ENCODE measurements around the gene DNHD1.

DNHD1 gene

DNA sequence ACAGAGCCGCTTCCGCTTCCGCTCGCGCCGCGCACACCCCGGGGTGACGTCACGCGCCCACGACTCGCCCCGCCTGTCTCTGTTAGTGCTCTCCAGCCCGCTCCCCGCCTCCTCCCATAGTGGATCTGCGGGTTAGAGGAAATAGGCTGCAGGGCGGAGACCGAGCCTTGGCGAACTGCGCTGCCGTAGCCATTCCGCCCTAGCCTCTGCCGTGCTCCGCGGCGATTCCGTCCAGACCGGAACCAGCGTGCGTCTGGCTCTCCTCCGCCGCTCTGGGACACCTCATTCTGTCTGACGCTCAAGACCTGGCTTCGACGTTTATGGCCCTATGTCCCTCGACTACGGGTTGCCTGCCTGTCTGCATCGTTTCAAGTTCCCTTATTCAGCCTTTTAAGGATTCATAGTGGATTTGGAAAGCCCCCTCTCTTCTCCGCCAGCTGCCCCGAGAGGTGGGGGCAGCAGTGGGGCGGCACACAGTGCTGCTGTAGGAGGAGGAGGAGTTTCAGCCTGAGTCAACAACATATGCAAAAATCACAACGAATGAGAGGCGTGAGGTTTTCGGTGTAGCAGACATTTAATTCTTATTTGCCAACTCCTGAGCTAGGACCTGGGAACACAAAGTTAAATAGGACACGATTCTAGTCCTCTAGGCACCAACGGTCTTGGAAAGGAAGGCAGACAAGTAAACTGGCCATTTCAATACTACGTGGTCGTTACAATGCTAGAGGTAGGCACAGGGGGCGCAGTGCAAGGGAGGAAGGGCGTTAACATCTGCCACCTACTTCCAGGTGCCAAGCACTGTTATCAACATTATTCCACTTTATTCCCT lies 115.3 kb downstream of the DNHD1 start, which contains the start of gene TAF10:
Gene TAF10, minus strand, starts transcription at position 4 of the 829 bp plus-strand sequence. CDS start 27 bp downstream, outside the sequence.
- peak within 1 kb of the TSS; percentile 68 to 97 for H3K9ac ChIP-seq (ENCODE audit: low read length in 2 of 2)
- peaks cover 61 to 62% of the 10 kb centered on the region in 2 donors for H3K36me3 ChIP-seq (ENCODE audit: control insufficient read depth in 2 of 2, insufficient read depth in 2 of 2, low read length in 2 of 2)
- peak within 1 kb of the TSS; percentile 100 for H3K27ac ChIP-seq (ENCODE audit: low read length)
- H3K4me3 ChIP-seq (ENCODE audit: low read length in 2 of 2) = peak within 1 kb of the TSS; percentile 80 to 83
- H3K4me1 ChIP-seq (ENCODE audit: control insufficient read depth, insufficient read depth, low read length) = peaks cover 66% of the 10 kb centered on the region
- H3K27me3 ChIP-seq (ENCODE audit: control insufficient read depth in 1 of 2, insufficient read depth in 2 of 2, low read length in 2 of 2) = no peaks in the 10 kb centered on the region
- H3K9me3 ChIP-seq (ENCODE audit: control insufficient read depth in 2 of 2, low read length in 2 of 2) = no peaks in the 10 kb centered on the region

- H3K9me3 ChIP-seq (ENCODE audit: control insufficient read depth in 2 of 2, low read length in 2 of 2) = no peaks in the 10 kb centered on the region
- H3K27me3 ChIP-seq (ENCODE audit: control insufficient read depth in 1 of 2, insufficient read depth in 2 of 2, low read length in 2 of 2) = no peaks in the 10 kb centered on the region
- peak overlapping the region; percentile 100 for H3K27ac ChIP-seq (ENCODE audit: low read length)
- peak overlapping the region in 1 of 2 donors; percentile 83 for H3K4me3 ChIP-seq (ENCODE audit: low read length in 2 of 2)
- H3K4me1 ChIP-seq (ENCODE audit: control insufficient read depth, insufficient read depth, low read length) = peaks cover 64% of the 10 kb centered on the region
- peak overlapping the region; percentile 68 to 97 for H3K9ac ChIP-seq (ENCODE audit: low read length in 2 of 2)
- H3K36me3 ChIP-seq (ENCODE audit: control insufficient read depth in 2 of 2, insufficient read depth in 2 of 2, low read length in 2 of 2) = peaks cover 51 to 52% of the 10 kb centered on the region in 2 donors
Observed at GRCh38 chr11:6613496-6613895, 116.4 kb downstream of the DNHD1 start.

DNA sequence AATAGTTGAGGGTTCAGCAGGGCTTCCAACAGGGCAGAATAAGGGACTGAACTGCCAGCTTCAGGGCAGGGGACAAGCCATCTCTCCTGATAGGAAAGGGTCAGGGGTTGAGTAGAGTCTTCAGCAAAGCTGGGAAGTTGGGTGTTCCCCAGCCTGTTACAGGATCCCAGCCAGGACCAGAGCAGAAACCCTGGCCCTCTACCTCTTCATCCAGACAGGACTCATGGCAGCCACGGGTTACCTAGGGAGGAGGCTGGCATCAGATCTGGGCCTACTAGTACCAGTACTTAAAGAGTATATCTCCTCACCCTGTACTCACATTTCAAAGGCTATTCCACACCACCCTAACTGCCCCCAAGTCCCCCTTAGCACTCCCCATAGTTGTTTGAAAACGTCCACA lies 117.4 kb downstream of the DNHD1 start:
- no peak overlapping the region for H3K4me3 ChIP-seq (ENCODE audit: low read length in 2 of 2)
- no peak overlapping the region for H3K9ac ChIP-seq (ENCODE audit: low read length in 2 of 2)
- no peaks in the 10 kb centered on the region for H3K9me3 ChIP-seq (ENCODE audit: control insufficient read depth in 2 of 2, low read length in 2 of 2)
- peak overlapping the region; percentile 100 for H3K27ac ChIP-seq (ENCODE audit: low read length)
- H3K36me3 ChIP-seq (ENCODE audit: control insufficient read depth in 2 of 2, insufficient read depth in 2 of 2, low read length in 2 of 2) = peaks cover 41 to 42% of the 10 kb centered on the region in 2 donors
- peaks cover 63% of the 10 kb centered on the region for H3K4me1 ChIP-seq (ENCODE audit: control insufficient read depth, insufficient read depth, low read length)
- H3K27me3 ChIP-seq (ENCODE audit: control insufficient read depth in 1 of 2, insufficient read depth in 2 of 2, low read length in 2 of 2) = no peaks in the 10 kb centered on the region

DNA sequence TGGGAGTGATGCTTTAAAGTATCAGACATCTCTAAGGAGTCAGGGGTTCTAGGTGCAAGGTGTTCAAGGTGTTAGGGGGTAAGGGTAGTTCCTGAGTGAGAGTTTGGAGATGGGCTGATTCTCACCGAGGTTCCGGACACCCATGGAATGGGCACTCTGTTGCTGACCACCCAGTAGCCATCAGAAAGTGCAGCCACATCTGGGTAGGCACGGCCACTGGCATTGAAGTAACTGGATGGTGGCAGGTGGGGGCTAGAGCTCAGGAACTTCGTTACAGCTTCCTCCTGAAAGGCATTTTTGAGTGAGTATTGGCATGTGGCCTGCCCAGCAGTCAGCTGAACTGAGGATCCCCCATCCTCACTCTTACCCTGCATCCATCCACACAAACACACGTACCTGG lies 118.0 kb downstream of the DNHD1 start:
- Histone ChIP-seq H3K36me3 (ENCODE audit: control insufficient read depth in 2 of 2, insufficient read depth in 2 of 2, low read length in 2 of 2) (peaks cover 35 to 36% of the 10 kb centered on the region in 2 donors), H3K9me3 (ENCODE audit: control insufficient read depth in 2 of 2, low read length in 2 of 2) (no peaks in the 10 kb centered on the region), H3K4me3 (ENCODE audit: low read length in 2 of 2) (no peak overlapping the region), H3K27ac (ENCODE audit: low read length) (peak overlapping the region; percentile 100), H3K4me1 (ENCODE audit: control insufficient read depth, insufficient read depth, low read length) (peaks cover 62% of the 10 kb centered on the region), H3K27me3 (ENCODE audit: control insufficient read depth in 1 of 2, insufficient read depth in 2 of 2, low read length in 2 of 2) (no peaks in the 10 kb centered on the region), H3K9ac (ENCODE audit: low read length in 2 of 2) (no peak overlapping the region)

- no peak overlapping the region for H3K9ac ChIP-seq (ENCODE audit: low read length in 2 of 2)
- H3K9me3 ChIP-seq (ENCODE audit: control insufficient read depth in 2 of 2, low read length in 2 of 2) = no peaks in the 10 kb centered on the region
- peaks cover 52% of the 10 kb centered on the region for H3K4me1 ChIP-seq (ENCODE audit: control insufficient read depth, insufficient read depth, low read length)
- H3K36me3 ChIP-seq (ENCODE audit: control insufficient read depth in 2 of 2, insufficient read depth in 2 of 2, low read length in 2 of 2) = peaks cover 25 to 26% of the 10 kb centered on the region in 2 donors
- no peak overlapping the region for H3K4me3 ChIP-seq (ENCODE audit: low read length in 2 of 2)
- peak overlapping the region; percentile 37 for H3K27ac ChIP-seq (ENCODE audit: low read length)
- H3K27me3 ChIP-seq (ENCODE audit: control insufficient read depth in 1 of 2, insufficient read depth in 2 of 2, low read length in 2 of 2) = no peaks in the 10 kb centered on the region
Observed at GRCh38 chr11:6615882-6616585, 119.0 kb downstream of the DNHD1 start.

DNA sequence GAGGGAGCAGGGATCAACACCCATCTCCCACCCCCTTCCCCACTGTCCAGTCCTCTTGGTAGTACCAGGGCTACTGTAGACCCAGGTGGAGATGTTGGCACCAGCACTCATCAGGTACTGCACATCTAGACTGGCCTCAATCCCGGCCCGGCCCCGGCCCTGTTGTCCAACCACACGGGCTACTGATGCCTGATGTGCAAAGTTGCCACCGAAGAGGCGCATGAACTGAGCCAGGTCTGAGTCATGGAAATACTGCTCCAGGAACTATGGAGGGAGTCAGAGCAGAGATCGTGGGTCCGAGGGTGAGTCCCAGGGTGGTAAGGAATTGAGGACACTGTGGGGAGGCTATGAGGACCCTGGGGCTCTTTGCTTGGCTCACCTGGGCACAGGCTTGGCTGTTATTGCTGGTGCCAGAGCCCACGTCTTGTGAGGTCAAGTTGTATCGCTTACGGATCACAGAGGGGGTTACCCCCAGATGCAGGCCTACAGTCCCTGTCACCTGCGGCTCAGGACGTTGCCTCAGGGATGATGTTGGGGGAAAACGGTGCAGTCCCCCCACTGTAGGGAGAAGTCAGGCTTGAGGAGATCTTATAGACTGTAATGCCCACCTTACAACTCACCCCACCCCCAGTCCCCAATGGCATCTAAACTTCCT lies 119.6 kb downstream of the DNHD1 start:
- Histone ChIP-seq H3K4me1 (ENCODE audit: control insufficient read depth, insufficient read depth, low read length) (peaks cover 45% of the 10 kb centered on the region), H3K9me3 (ENCODE audit: control insufficient read depth in 2 of 2, low read length in 2 of 2) (no peaks in the 10 kb centered on the region), H3K4me3 (ENCODE audit: low read length in 2 of 2) (no peak overlapping the region), H3K9ac (ENCODE audit: low read length in 2 of 2) (no peak overlapping the region), H3K27me3 (ENCODE audit: control insufficient read depth in 1 of 2, insufficient read depth in 2 of 2, low read length in 2 of 2) (no peaks in the 10 kb centered on the region), H3K36me3 (ENCODE audit: control insufficient read depth in 2 of 2, insufficient read depth in 2 of 2, low read length in 2 of 2) (peaks cover 22 to 23% of the 10 kb centered on the region in 2 donors), H3K27ac (ENCODE audit: low read length) (peak overlapping the region; percentile 31)

- Histone ChIP-seq H3K4me1 (ENCODE audit: control insufficient read depth, insufficient read depth, low read length) (peaks cover 42% of the 10 kb centered on the region), H3K27ac (ENCODE audit: low read length) (peak overlapping the region; percentile 31), H3K27me3 (ENCODE audit: control insufficient read depth in 1 of 2, insufficient read depth in 2 of 2, low read length in 2 of 2) (no peaks in the 10 kb centered on the region), H3K36me3 (ENCODE audit: control insufficient read depth in 2 of 2, insufficient read depth in 2 of 2, low read length in 2 of 2) (peaks cover 22 to 23% of the 10 kb centered on the region in 2 donors), H3K9ac (ENCODE audit: low read length in 2 of 2) (peak overlapping the region in 1 of 2 donors; percentile 36), H3K4me3 (ENCODE audit: low read length in 2 of 2) (peak overlapping the region in 1 of 2 donors; percentile 100), H3K9me3 (ENCODE audit: control insufficient read depth in 2 of 2, low read length in 2 of 2) (no peaks in the 10 kb centered on the region)
Observed at GRCh38 chr11:6617315-6617781, 120.3 kb downstream of the DNHD1 start.

DNA sequence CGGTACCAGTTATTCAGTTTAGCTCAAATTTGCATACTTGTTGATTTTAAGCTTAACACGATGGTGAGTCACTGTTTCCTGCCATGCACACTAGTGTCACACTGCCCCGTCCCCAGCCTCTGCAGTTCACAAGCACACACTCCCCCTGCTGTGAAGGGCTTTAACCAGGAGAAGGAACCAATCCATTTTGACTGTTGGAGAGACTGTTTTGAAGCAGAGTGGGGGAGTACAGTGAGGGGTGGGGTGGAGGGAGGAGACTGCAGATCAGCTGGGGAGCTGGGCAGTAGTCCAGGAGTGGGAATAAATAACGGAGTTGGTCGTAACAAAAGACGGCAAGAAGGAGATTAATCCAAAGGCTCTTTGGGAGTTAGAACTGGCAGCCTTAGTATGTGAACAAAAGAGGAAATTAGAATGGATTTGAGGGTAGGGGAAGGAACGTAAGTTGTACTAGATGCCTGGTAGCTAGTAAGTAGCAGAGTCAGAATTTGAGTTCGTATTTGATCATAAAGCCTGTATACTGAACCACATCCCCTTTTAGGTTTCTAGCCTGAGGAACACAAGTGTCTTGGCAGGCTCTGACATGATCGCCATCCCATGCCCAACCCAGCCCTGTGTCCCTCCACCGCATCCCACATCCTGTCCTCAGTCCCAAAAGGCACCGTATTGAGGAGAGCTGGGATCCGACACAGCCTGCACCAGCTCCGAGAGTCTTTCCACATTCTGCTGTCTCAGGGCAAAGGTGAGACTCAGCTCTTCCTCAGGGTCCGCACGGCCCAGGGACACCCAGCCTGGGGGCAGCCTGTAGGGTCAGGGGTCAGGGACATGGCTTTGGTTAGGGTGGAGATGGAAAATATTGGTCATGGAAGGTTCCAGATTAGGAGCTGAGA lies 121.3 kb downstream of the DNHD1 start:
- peak overlapping the region; percentile 94 to 97 for H3K9ac ChIP-seq (ENCODE audit: low read length in 2 of 2)
- peaks cover 22 to 27% of the 10 kb centered on the region in 2 donors for H3K36me3 ChIP-seq (ENCODE audit: control insufficient read depth in 2 of 2, insufficient read depth in 2 of 2, low read length in 2 of 2)
- no peaks in the 10 kb centered on the region for H3K9me3 ChIP-seq (ENCODE audit: control insufficient read depth in 2 of 2, low read length in 2 of 2)
- H3K27ac ChIP-seq (ENCODE audit: low read length) = peak overlapping the region; percentile 93
- peaks cover 32% of the 10 kb centered on the region for H3K4me1 ChIP-seq (ENCODE audit: control insufficient read depth, insufficient read depth, low read length)
- no peaks in the 10 kb centered on the region for H3K27me3 ChIP-seq (ENCODE audit: control insufficient read depth in 1 of 2, insufficient read depth in 2 of 2, low read length in 2 of 2)
- peak overlapping the region; percentile 98 to 100 for H3K4me3 ChIP-seq (ENCODE audit: low read length in 2 of 2)

DNA sequence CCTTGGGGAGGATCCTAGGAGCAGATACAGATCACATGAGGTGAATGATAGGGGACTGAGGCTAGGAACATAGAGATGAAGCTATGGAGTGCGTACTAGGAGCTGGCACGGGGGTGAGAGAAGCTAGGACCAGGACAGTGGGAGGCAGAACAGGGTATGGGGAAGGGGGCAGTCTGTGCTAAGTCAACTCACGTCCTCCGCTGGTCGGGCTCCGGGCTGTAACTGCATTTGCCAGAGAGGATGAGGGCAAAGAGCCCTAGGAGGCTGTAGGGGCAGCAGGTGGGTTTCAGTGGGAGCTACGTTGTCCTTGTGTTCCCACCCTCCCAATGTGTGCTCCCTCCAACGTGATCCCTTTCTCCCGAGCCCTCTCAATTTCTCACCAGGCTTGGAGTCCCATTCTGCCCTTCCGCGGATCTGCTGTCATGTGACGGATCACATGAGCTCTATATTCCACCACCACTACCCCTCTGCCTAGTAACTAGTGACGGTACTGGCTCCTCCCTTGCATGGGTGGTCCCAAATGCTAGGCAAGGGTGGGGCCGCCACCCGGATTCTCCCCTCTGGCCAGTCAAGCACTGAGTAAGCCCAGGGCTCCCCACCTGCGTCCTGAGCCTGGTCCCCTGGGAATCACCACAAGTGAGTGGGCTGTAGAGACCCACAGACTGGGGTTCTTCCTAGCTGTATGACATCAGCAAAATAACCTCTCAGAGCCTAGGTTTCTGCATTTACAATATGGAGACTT lies 122.1 kb downstream of the DNHD1 start, which contains the start of gene TPP1:
Gene TPP1, minus strand, starts transcription at position 419 of the 742 bp plus-strand sequence. Its CDS starts 22 bp downstream, at position 397.
- Histone ChIP-seq H3K4me1 (ENCODE audit: control insufficient read depth, insufficient read depth, low read length) (peaks cover 29% of the 10 kb centered on the region), H3K4me3 (ENCODE audit: low read length in 2 of 2) (peak within 1 kb of the TSS; percentile 98 to 100), H3K27ac (ENCODE audit: low read length) (peak within 1 kb of the TSS; percentile 93), H3K9me3 (ENCODE audit: control insufficient read depth in 2 of 2, low read length in 2 of 2) (no peaks in the 10 kb centered on the region), H3K36me3 (ENCODE audit: control insufficient read depth in 2 of 2, insufficient read depth in 2 of 2, low read length in 2 of 2) (peaks cover 24 to 31% of the 10 kb centered on the region in 2 donors), H3K9ac (ENCODE audit: low read length in 2 of 2) (peak within 1 kb of the TSS; percentile 94 to 97), H3K27me3 (ENCODE audit: control insufficient read depth in 1 of 2, insufficient read depth in 2 of 2, low read length in 2 of 2) (no peaks in the 10 kb centered on the region)

All from stomach smooth muscle (tissue), 2 donors.